ENCODE measurements around the gene SMPD1. TPM values are rescaled to one million over a fixed set of nuclear protein-coding genes. Genes with fewer than 3 reads are reported as not detected.

Gene SMPD1
- 62.1 and 77.2 TPM in 2 replicates for total RNA-seq

GRCh38 chr11:6389905-6390717 is at the start of gene SMPD1:
Gene SMPD1, plus strand, starts transcription at chr11:6390474. Its CDS starts 125 bp downstream, at chr11:6390599.

GRCh38 chr11:6419009-6419631 is 28.8 kb downstream of the SMPD1 start, which contains the start of gene APBB1:
Gene APBB1, minus strand, starts transcription at chr11:6419094. Its CDS starts 7,747 bp downstream, at chr11:6411347.

GRCh38 chr11:6440906-6441358 is 50.7 kb downstream of the SMPD1 start, which contains the start of gene HPX:
Gene HPX, minus strand, starts transcription at chr11:6440987. Its CDS starts 24 bp downstream, at chr11:6440963.

Other genes with a start within 250 kb of the SMPD1 start
- not detected in 2 replicates for gene OR52B2, start 220.1 kb upstream of the SMPD1 start, total RNA-seq
- gene OR52W1, start 191.2 kb upstream of the SMPD1 start, total RNA-seq: not detected in 2 replicates
- not detected in 2 replicates for gene C11orf42, start 184.9 kb upstream of the SMPD1 start, total RNA-seq
- 9.5 and 15.3 TPM in 2 replicates for gene FHIP1B, start 155.8 kb upstream of the SMPD1 start, total RNA-seq
- 0.09 TPM in 1 of 2 replicates, not detected in the other for gene CNGA4, start 151.4 kb upstream of the SMPD1 start, total RNA-seq
- gene CCKBR, start 130.6 kb upstream of the SMPD1 start, total RNA-seq: not detected in 2 replicates
- gene CAVIN3, start 70.0 kb upstream of the SMPD1 start, total RNA-seq: 123 and 129 TPM in 2 replicates
- 31.1 and 34.1 TPM in 2 replicates for gene APBB1, start 28.6 kb downstream of the SMPD1 start, total RNA-seq
- gene HPX, start 50.5 kb downstream of the SMPD1 start, total RNA-seq: 0.30 and 0.74 TPM in 2 replicates
- gene TRIM3, start 83.5 kb downstream of the SMPD1 start, total RNA-seq: 19.0 and 28.4 TPM in 2 replicates
- gene ARFIP2, start 90.9 kb downstream of the SMPD1 start, total RNA-seq: 59.4 and 73.3 TPM in 2 replicates
- 38.5 and 46.0 TPM in 2 replicates for gene TIMM10B, start 91.0 kb downstream of the SMPD1 start, total RNA-seq
- 4.5 and 12.9 TPM in 2 replicates for gene DNHD1, start 106.8 kb downstream of the SMPD1 start, total RNA-seq
- gene RRP8, start 213.1 kb downstream of the SMPD1 start, total RNA-seq: 11.9 and 16.4 TPM in 2 replicates
- 176 and 244 TPM in 2 replicates for gene ILK, start 213.3 kb downstream of the SMPD1 start, total RNA-seq
- 46.1 and 51.1 TPM in 2 replicates for gene TAF10, start 221.7 kb downstream of the SMPD1 start, total RNA-seq
- 124 and 159 TPM in 2 replicates for gene TPP1, start 228.9 kb downstream of the SMPD1 start, total RNA-seq

All from smooth muscle cell of the umbilical artery (primary cell).